A673 (cell line): ENCODE results near the gene RSAD1. TPM values are rescaled to one million over a fixed set of nuclear protein-coding genes. Genes with fewer than 3 reads are reported as not detected.

Experiments used
- BruUV-seq: library from RNA; stranded (reverse); fragments of 400-500 nt; replicated peaks from 2 replicates; lab custom pipeline; 2021; lab: Mats Ljungman, UMichigan
- CTCF ChIA-PET: fragments of 300-600 bp; sonication (Branson Sonifier 250); formaldehyde crosslinking; loops from one replicate; lab custom pipeline; 2022; ENCODE audit warnings: antibody characterized with exemption; lab: Charles Lee
- POLR2A ChIA-PET: fragments of 300-600 bp; sonication (Branson Sonifier 250); formaldehyde crosslinking; loops from one replicate; lab custom pipeline; 2022; ENCODE audit warnings: antibody characterized with exemption; ENCODE audit not compliant: low non-redundant PET; lab: Charles Lee
- DNase-seq: peaks from one replicate; pipeline ENCODE4 v3.0.0-alpha.2; 2015; ENCODE audit warnings: low spot score
- H3K27ac ChIP-seq: fragments of 200-600 bp; sonication (generic); 2 replicates; pipeline ENCODE4 v1.5.1; 2016; ENCODE audit warnings: mixed run types, low read depth, mild to moderate bottlenecking, mixed read lengths, antibody characterized with exemption, low read length; ENCODE audit not compliant: poor library complexity, severe bottlenecking
- H3K27me3 ChIP-seq: fragments of 200-600 bp; sonication (generic); replicated peaks from 2 replicates; pipeline ENCODE4 v1.6.1; 2017; ENCODE audit warnings: mixed run types, low read depth, mild to moderate bottlenecking, mixed read lengths, antibody characterized with exemption, low read length; ENCODE audit not compliant: insufficient read depth, poor library complexity
- H3K36me3 ChIP-seq: fragments of 200-600 bp; sonication (generic); 2 replicates; pipeline ENCODE4 v1.6.1; 2016; ENCODE audit warnings: mixed run types, mild to moderate bottlenecking, mixed read lengths, antibody characterized with exemption, low read length; ENCODE audit not compliant: insufficient read depth, poor library complexity, severe bottlenecking
- H3K4me1 ChIP-seq: fragments of 200-600 bp; sonication (generic); 2 replicates; pipeline ENCODE4 v1.6.1; 2017; ENCODE audit warnings: mixed run types, mild to moderate bottlenecking, mixed read lengths, antibody characterized with exemption, low read length; ENCODE audit not compliant: insufficient read depth, poor library complexity, severe bottlenecking
- H3K4me3 ChIP-seq: fragments of 200-600 bp; sonication (generic); 2 replicates; pipeline ENCODE4 v1.5.1; 2016; ENCODE audit warnings: low read depth, mixed run types, mild to moderate bottlenecking, mixed read lengths, low read length; ENCODE audit not compliant: poor library complexity, severe bottlenecking
- H3K9me3 ChIP-seq: fragments of 200-600 bp; sonication (generic); 2 replicates; pipeline ENCODE4 v1.6.1; 2016; ENCODE audit warnings: mixed run types, low read depth, mild to moderate bottlenecking, mixed read lengths, antibody characterized with exemption, low read length; ENCODE audit not compliant: poor library complexity, severe bottlenecking
- CTCF ChIP-seq: fragments of 300-800, 200-600 bp; sonication (generic); conservative IDR thresholded peaks from 2 replicates; pipeline ENCODE4 v1.5.1; 2017; ENCODE audit warnings: low read depth, mild to moderate bottlenecking, antibody characterized with exemption, low read length, moderate library complexity, mixed read lengths
- EZH2 ChIP-seq: fragments of 200-600 bp; sonication (generic); IDR thresholded peaks from 2 replicates; pipeline ENCODE4 v1.6.1; 2017; ENCODE audit warnings: borderline replicate concordance, low read depth, mild to moderate bottlenecking, mixed read lengths, antibody characterized with exemption, low read length; ENCODE audit not compliant: poor library complexity, severe bottlenecking
- intact Hi-C: fragments of 100-400 bp; cut with micrococcal nuclease; formaldehyde crosslinking; loops from one replicate; pipeline ENCODE4 v1.10.0; 2022; ENCODE audit not compliant: unreplicated experiment
- total RNA-seq: library from RNA; stranded (reverse); gene quantifications from 2 replicates; pipeline ENCODE4 v1.2.3, GENCODE V29; 2021

RSAD1 gene
- total RNA-seq, 1 experiment from 2014 or later, result 44.3 TPM

GRCh38 chr17:50447870-50448595 is 30.6 kb upstream of the RSAD1 start:
- Histone ChIP-seq H3K4me1 (peaks cover 8% of the 10 kb centered on the region), H3K27me3 (no peaks in the 10 kb centered on the region), H3K27ac (no peak overlapping the region), H3K9me3 (no peaks in the 10 kb centered on the region), H3K4me3 (no peak overlapping the region), H3K36me3 (no peaks in the 10 kb centered on the region)
- intact Hi-C loops, result no loop called here
- no peak for DNase-seq
- CTCF ChIA-PET, result no interaction called here
- TF ChIP-seq EZH2, result no peak
- no peak for TF ChIP-seq CTCF
- POLR2A ChIA-PET, result no interaction called here
- BruUV-seq, result no TSS peak

- TF ChIP-seq CTCF, result no peak
- no peak for TF ChIP-seq EZH2
- H3K9me3 ChIP-seq, result no peaks in the 10 kb centered on the region
- no peak overlapping the region for H3K27ac ChIP-seq
- ChIA-PET POLR2A (no interaction called here), CTCF (no interaction called here)
- no peaks in the 10 kb centered on the region for H3K36me3 ChIP-seq
- no peak overlapping the region for H3K4me3 ChIP-seq
- H3K4me1 ChIP-seq, result peaks cover 2% of the 10 kb centered on the region
- DNase-seq, result no peak
- intact Hi-C loops, result no loop called here
- no peaks in the 10 kb centered on the region for H3K27me3 ChIP-seq
- BruUV-seq, result no TSS peak
These were observed 30.0 kb upstream of the RSAD1 start for GRCh38 chr17:50448643-50449042.

GRCh38 chr17:50451943-50452629 is 26.6 kb upstream of the RSAD1 start:
- H3K27ac ChIP-seq, result no peak overlapping the region
- H3K27me3 ChIP-seq, result no peaks in the 10 kb centered on the region
- BruUV-seq, result no TSS peak
- no peaks in the 10 kb centered on the region for H3K9me3 ChIP-seq
- ChIA-PET POLR2A (no interaction called here), CTCF (no interaction called here)
- H3K4me1 ChIP-seq, result no peaks in the 10 kb centered on the region
- no peak overlapping the region for H3K4me3 ChIP-seq
- TF ChIP-seq EZH2 (no peak), CTCF (no peak)
- intact Hi-C loops, result no loop called here
- no peaks in the 10 kb centered on the region for H3K36me3 ChIP-seq
- no peak for DNase-seq
